GM12873 (cell line): ENCODE data around the gene GRIA1.

Experiments used
- CTCF ChIP-seq: IDR thresholded peaks from 2 replicates; pipeline ENCODE4 v1.5.1; 2012; ENCODE audit warnings: low read depth, mild to moderate bottlenecking, moderate library complexity, low read length, control low read depth; ENCODE audit not compliant: insufficient read depth; ENCODE audit errors: missing control alignments

Gene GRIA1

GRCh38 chr5:153525536-153525935, 35.1 kb downstream of the GRIA1 start:
- no peak for TF ChIP-seq CTCF

DNA sequence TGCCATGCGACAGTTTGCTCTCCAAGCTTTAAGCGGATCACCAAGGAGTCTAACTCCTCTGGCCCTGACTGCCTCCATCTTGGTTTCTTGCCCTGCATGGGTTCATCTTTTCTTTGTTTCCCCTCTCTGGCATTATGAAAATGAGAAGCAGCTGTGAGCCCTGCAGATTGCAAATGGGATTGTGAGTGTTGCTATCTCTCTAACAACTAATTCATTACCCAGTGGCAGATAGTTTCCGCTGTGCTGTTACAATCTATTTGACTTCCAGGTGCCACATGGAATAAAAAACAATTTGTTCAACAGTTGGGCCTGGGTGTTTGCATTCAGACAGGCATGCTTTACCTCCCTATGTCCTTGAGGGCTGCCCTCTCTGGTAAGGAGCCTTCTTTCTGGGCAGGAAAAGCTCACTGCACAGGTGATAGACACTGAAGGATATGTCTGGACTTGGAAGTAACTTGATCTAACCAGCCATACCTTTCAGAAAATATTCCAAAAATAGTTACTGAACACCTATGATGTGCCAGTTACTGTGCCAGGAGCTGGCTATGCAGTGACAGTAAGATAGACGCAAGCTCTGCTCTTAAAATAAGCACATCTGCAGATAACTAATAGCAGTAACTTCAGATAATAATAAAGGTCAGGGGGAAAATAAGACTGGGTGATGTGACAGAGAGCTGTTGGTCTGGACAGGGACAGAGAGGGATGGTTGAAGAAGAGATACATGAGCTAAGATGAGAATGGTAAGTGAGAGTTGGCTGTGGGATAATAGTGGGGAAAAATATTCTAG, 40.1 kb downstream of the GRIA1 start:
- no peak for TF ChIP-seq CTCF

GRCh38 chr5:153533546-153533945, 43.1 kb downstream of the GRIA1 start:
- no peak for TF ChIP-seq CTCF

DNA sequence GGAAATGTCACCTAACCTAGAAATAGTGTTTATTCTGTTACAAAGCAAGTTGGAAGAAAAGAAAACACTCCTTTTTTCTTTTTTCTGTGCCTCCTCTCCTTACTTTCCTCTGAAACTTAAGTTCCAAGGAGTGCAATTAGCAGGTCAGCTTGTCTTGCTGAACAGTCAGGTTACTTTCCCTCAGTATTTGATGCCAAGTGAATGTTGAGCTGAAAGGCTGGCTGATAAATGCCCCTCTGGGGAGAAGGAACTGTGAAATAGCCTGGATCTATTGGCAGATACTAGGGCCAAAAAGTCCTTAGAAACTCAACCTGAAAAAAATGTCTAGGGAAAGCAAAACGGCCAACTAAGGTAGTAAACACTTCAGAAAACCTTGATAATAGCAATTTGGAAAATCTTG, 43.6 kb downstream of the GRIA1 start:
- no peak for TF ChIP-seq CTCF

DNA sequence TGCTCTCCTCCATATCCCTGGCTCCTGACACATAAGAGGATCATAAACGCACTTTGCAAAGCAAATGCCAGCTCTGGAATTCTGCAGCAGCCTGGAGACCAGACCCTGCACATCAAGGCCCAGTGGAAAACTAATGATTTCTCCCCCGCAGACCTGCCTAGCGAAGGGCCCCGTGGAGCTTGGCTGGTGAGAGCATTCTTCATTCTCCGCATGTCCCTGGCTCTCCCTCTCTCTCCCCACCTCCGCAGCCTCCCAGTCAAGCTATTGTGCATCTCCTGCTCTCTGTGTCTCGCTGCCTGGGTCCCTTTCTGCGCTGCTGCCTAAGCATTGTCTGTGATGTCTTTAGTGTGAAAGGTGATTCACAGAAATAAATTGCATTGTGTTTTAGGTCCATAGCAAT, 46.7 kb downstream of the GRIA1 start:
- no peak for TF ChIP-seq CTCF

- no peak for TF ChIP-seq CTCF
Measured at GRCh38 chr5:153539983-153540382, 49.5 kb downstream of the GRIA1 start.

DNA sequence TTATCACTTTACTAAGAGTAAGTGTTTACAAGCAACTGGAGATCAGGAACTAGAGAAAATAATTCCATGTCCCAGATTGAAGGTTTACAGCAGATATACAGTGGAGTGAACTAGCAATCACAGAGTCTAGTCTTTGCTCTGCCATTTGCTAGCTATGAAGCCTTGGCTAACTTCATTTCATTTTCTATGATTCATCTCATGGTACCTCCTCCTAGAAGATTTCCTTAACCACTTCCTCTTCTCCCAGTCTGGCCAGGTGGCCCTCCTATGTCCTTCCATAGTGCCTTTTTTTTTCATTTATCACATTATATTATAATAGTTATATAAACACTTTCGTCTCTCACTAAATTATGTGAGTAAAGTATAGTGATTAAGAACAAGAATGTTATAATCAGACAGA, 52.1 kb downstream of the GRIA1 start:
- TF ChIP-seq CTCF: no peak
